Measurements from ENCODE around the gene TSEN2. TPM values are rescaled to one million over a fixed set of nuclear protein-coding genes. Genes with fewer than 3 reads are reported as not detected.
A peak's percentile ranks its signal among the peaks of the same experiment; 100 is the strongest.

Gene TSEN2
- total RNA-seq, 1 experiment from 2014 or later: 22.0 TPM

DNA sequence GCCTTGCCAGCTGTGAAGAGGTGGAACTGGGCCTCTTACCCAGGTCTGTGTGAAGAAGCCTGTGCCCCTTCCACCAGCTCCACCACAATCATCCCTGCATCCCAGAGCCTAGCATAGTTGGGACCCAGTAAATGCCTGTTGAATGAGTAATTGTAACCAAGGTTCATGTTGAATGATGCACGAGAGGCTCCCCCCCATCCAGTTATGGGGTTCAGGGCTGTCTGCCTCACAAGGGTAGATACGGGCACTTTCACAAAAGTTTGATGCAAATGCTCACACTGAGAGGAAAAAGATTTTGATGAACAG is 29.5 kb upstream of the TSEN2 start:
- DNase-seq: no peak
- no peaks in the 10 kb centered on the region for H3K27me3 ChIP-seq (ENCODE audit: insufficient read depth, low read length)
- H3K27me3 Mint-ChIP-seq (ENCODE audit: low read depth): no peaks in the 10 kb centered on the region
- no peak overlapping the region; a peak in 1 of 7 replicates for H3K27ac Mint-ChIP-seq
- H3K14ac ChIP-seq (ENCODE audit: insufficient read depth, low read length): 0 out of 2 replicates have a peak overlapping the region, but pooled peaks have one; percentile 16
- H3K56ac ChIP-seq (ENCODE audit: insufficient read length, low read depth, low read length): no peak overlapping the region
- no peaks in the 10 kb centered on the region for H3K23me2 ChIP-seq (ENCODE audit: insufficient read length, low read depth, low read length, poor library complexity, severe bottlenecking)
- no peak overlapping the region for H3K9ac ChIP-seq (ENCODE audit: extremely low read depth, insufficient read length, low read length)
- no peak overlapping the region for H3K23ac ChIP-seq (ENCODE audit: insufficient read length, low read depth, low read length)
- H4K8ac ChIP-seq (replicated peaks; ENCODE audit: insufficient read length, low read depth, low read length): no peak overlapping the region
- H2BK15ac ChIP-seq (ENCODE audit: low read depth, low read length): no peak overlapping the region
- no peak overlapping the region for H3K4ac ChIP-seq (ENCODE audit: low read depth, low read length)
- H4K5ac ChIP-seq (ENCODE audit: insufficient read length, low read depth, low read length): no peak overlapping the region
- no peaks in the 10 kb centered on the region for H3K36me3 Mint-ChIP-seq (ENCODE audit: insufficient read depth in 1 of 3, low read depth in 3 of 3)
- H3T11ph ChIP-seq (ENCODE audit: low read length): no peak overlapping the region
- no peak overlapping the region for H4K91ac ChIP-seq (ENCODE audit: insufficient read length, low read depth, low read length)
- H3K18ac ChIP-seq (ENCODE audit: insufficient read length, low read depth, low read length): no peak overlapping the region
- no peaks in the 10 kb centered on the region for H3K4me1 ChIP-seq (ENCODE audit: insufficient read depth, low read length)
- no peaks in the 10 kb centered on the region for H3K79me2 ChIP-seq (ENCODE audit: insufficient read depth, low read length)
- no peak overlapping the region for H2BK12ac ChIP-seq (ENCODE audit: insufficient read length, low read depth, low read length)
- H3K4me3 Mint-ChIP-seq: no peak overlapping the region
- H2AFZ ChIP-seq (ENCODE audit: low read length): no peak overlapping the region
- TF ChIP-seq CTCF (conservative IDR thresholded peaks at IDR 0.05): no peak
- H2BK20ac ChIP-seq (ENCODE audit: low read depth, low read length, poor library complexity, severe bottlenecking): no peak overlapping the region
- H3K9me3 ChIP-seq (ENCODE audit: control insufficient read depth, low read depth, low read length): no peaks in the 10 kb centered on the region
- H3K27ac ChIP-seq (ENCODE audit: insufficient read length, low read depth, low read length): no peak overlapping the region
- no CpG with 5 or more reads among the region's 2 CpGs for WGBS (ENCODE audit: extremely low coverage, insufficient read length, low lambda C conversion rate)
- no peaks in the 10 kb centered on the region for H4K20me1 ChIP-seq (ENCODE audit: control insufficient read depth, insufficient read depth, insufficient read length)
- no peak overlapping the region for H2AK5ac ChIP-seq (ENCODE audit: insufficient read length, low read length)
- H3K79me1 ChIP-seq (ENCODE audit: insufficient read depth, low read depth, low read length, poor library complexity, severe bottlenecking): no peaks in the 10 kb centered on the region
- H3K9me3 Mint-ChIP-seq: no peaks in the 10 kb centered on the region; a peak in 1 of 5 replicates
- H3K4me2 ChIP-seq (ENCODE audit: insufficient read depth, insufficient read length, low read length): no peak overlapping the region
- H2BK120ac ChIP-seq (ENCODE audit: low read depth, low read length, poor library complexity, severe bottlenecking): no peak overlapping the region
- peaks cover 5 to 9% of the 10 kb centered on the region in 2 experiments for H3K4me1 Mint-ChIP-seq
- no peak overlapping the region for H2BK5ac ChIP-seq (ENCODE audit: insufficient read length, low read length)

Measured in H9 (cell line).